ENCODE measurements around the gene DCAKD. TPM values are rescaled to one million over a fixed set of nuclear protein-coding genes. Genes with fewer than 3 reads are reported as not detected.

The DCAKD gene
- total and polyA plus RNA-seq, 2 of the 8 experiments (the other 6 are each of a cell fraction or from before 2014, with no cell fraction given) = 35.6 to 52.9 TPM

- TF ChIP-seq RBBP5 (IDR thresholded peaks at IDR 0.05; ENCODE audit: borderline replicate concordance, low read depth, low read length) (no peak), CHD1 (IDR thresholded peaks at IDR 0.05; ENCODE audit: low read depth, low read length) (no peak), CHD7 (IDR thresholded peaks at IDR 0.05; ENCODE audit: insufficient replicate concordance, low read length) (no peak), YY1 (IDR thresholded peaks at IDR 0.05; ENCODE audit: low read depth, low read length) (no peak), SIX5 (IDR thresholded peaks at IDR 0.05; ENCODE audit: low read depth, low read length) (no peak), CBX8 (IDR thresholded peaks at IDR 0.05; ENCODE audit: borderline replicate concordance, low read depth, low read length) (no peak), ZNF274 (IDR thresholded peaks at IDR 0.05; ENCODE audit: borderline replicate concordance, extremely low read depth, low read length) (no peak), BCL11A (IDR thresholded peaks at IDR 0.05; ENCODE audit: low read depth in 2 of 2, low read length in 2 of 2) (no peak), CBX5 (IDR thresholded peaks at IDR 0.05; ENCODE audit: low read depth, low read length) (no peak), TEAD4 (IDR thresholded peaks at IDR 0.05; ENCODE audit: low read depth, low read length) (0 out of 2 replicates have a peak, but pooled peaks have one; percentile 31), SP2 (IDR thresholded peaks at IDR 0.05; ENCODE audit: low read length) (no peak), CEBPB (IDR thresholded peaks at IDR 0.05; ENCODE audit: low read depth, low read length) (peak; percentile 66), CREB1 (IDR thresholded peaks at IDR 0.05) (no peak)
These were observed 44.4 kb downstream of the DCAKD start (continued) for GRCh38 chr17:45006927-45007461.
